Activated naive CD8-positive, alpha-beta T cell treated with anti-CD3 and anti-CD28 coated beads for 36 hours (primary cell): Measurements from ENCODE around the gene SLC16A1. TPM values are rescaled to one million over a fixed set of nuclear protein-coding genes. Genes with fewer than 3 reads are reported as not detected.

Source experiments
- DNase-seq: peaks from one replicate; pipeline ENCODE4 v3.0.0; 2021
- H3K27ac Mint-ChIP-seq: one replicate; pipeline ENCODE4 v1.8.0; 2022; ENCODE audit warnings: mild to moderate bottlenecking, moderate library complexity, mixed read lengths
- H3K27me3 Mint-ChIP-seq: one replicate; pipeline ENCODE4 v1.8.0; 2022; ENCODE audit warnings: mild to moderate bottlenecking, mixed read lengths
- H3K36me3 Mint-ChIP-seq: one replicate; pipeline ENCODE4 v1.8.0; 2021; ENCODE audit warnings: mild to moderate bottlenecking, mixed read lengths
- H3K4me1 Mint-ChIP-seq: one replicate; pipeline ENCODE4 v1.8.0; 2021; ENCODE audit warnings: mixed read lengths
- H3K4me3 Mint-ChIP-seq: one replicate; pipeline ENCODE4 v1.8.0; 2022; ENCODE audit warnings: mild to moderate bottlenecking, moderate library complexity, mixed read lengths
- H3K9me3 Mint-ChIP-seq: one replicate; pipeline ENCODE4 v1.8.0; 2022; ENCODE audit warnings: mixed read lengths
- total RNA-seq, 2 experiments: library from RNA; stranded (reverse); gene quantifications; one replicate each; pipeline ENCODE4 v1.2.3, GENCODE V29; 2021

SLC16A1 gene
- total RNA-seq, 2 experiments from 2014 or later, result 93.0 to 101 TPM

DNA sequence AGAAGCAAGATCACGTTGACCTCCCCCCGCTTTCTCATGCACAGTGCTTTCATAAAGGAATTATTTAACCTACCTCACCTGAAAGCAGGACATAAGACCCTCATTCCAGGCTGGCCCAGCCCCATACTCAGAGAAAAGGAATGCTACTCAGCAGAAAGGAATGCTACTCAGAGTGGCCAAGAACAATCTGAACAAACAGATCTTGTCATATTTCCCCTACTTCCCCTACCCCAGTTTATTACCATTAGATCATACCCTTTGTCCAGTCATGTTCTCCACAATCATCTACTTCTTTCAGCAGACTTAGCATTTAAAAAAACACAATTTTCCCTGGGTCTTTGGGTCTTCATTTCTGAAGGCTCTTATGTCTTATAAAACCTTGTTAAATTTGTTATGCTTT is 89.8 kb downstream of the SLC16A1 start:
- H3K4me3 Mint-ChIP-seq, result no peak overlapping the region
- DNase-seq, result no peak
- H3K4me1 Mint-ChIP-seq, result peaks cover 4% of the 10 kb centered on the region
- no peaks in the 10 kb centered on the region for H3K36me3 Mint-ChIP-seq
- no peaks in the 10 kb centered on the region for H3K27me3 Mint-ChIP-seq
- no peak overlapping the region for H3K27ac Mint-ChIP-seq
- no peaks in the 10 kb centered on the region for H3K9me3 Mint-ChIP-seq

DNA sequence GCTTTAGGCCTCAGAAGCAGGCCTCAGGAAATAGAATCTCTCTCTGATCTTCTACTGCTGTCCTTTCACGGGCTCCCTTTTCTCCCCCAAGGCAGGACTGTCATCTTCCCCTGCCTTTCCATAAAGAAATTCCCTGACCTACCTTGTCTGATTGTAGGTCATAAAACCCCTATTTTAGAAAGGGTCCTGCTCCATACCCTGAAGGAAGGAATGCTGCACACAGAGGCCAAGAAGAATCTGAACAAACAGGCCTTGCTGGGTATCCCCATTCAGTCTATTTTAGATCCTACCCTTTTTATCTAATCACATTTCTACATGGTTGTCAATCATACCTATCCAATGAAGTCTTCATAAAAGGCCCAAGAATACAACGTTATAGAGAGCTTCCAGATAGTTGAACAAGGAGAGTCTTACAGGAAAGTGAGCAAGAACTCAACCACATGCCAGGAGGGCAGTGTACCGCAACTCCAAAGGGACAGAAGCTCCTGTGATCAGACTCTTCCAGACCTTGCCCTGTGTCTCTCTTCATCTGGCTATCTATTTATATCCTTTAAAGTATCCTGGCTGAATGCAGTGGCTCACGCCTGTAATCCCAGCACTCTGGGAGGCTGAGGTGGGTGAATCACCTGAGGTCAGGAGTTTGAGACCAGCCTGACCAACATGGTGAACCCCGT is 93.1 kb downstream of the SLC16A1 start:
- H3K27me3 Mint-ChIP-seq, result no peaks in the 10 kb centered on the region
- H3K4me3 Mint-ChIP-seq, result no peak overlapping the region
- no peak overlapping the region for H3K27ac Mint-ChIP-seq
- no peaks in the 10 kb centered on the region for H3K9me3 Mint-ChIP-seq
- H3K4me1 Mint-ChIP-seq, result peaks cover 4% of the 10 kb centered on the region
- H3K36me3 Mint-ChIP-seq, result no peaks in the 10 kb centered on the region
- no peak for DNase-seq

Other genes with a start within 250 kb of the SLC16A1 start
- gene RHOC, start 249.1 kb downstream of the SLC16A1 start, total RNA-seq, result 10 to 100 TPM; 23.8 to 26.2 TPM
- gene PPM1J, start 240.9 kb downstream of the SLC16A1 start, total RNA-seq, result under 1 TPM; 0.80 to 0.94 TPM
- 1 to 10 TPM; 5.6 to 6.5 TPM for gene LRIG2, start 117.0 kb upstream of the SLC16A1 start, total RNA-seq